ENCODE measurements around the gene TPMT.

The TPMT gene

DNA sequence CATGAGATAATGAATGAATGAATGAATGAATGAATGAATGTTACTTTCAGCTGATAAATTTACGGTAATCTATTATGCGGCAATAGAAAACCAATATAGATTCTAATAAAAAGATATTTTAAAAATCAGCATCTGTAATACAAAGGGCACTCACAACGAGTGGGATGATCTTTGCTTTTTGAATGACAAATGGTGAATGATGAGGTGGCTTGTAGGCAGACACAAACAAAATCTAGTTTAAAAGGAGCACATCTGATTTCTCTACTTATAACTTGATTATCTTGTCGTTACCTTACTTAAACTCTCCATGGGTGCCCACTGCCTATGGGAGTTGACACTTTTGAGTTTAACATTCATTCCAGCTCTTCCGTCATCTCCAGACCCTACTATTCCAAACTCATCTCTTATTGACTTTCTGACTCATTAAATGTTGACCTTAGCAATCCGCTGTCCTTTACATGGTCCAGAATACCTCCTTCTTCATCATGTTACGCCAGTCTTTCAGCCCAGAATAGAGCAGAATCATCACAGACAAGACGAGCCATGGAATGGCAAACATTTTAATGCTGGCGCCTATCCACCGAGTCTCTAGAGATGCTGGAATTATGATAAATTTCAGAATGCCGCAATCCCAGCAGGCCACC, 73.7 kb downstream of the TPMT start:
- no peak for TF ChIP-seq POLR2A (IDR thresholded peaks at IDR 0.05; ENCODE audit: low read length)
- TF ChIP-seq GATA1 (IDR thresholded peaks at IDR 0.05; ENCODE audit: low read depth, low read length): no peak

DNA sequence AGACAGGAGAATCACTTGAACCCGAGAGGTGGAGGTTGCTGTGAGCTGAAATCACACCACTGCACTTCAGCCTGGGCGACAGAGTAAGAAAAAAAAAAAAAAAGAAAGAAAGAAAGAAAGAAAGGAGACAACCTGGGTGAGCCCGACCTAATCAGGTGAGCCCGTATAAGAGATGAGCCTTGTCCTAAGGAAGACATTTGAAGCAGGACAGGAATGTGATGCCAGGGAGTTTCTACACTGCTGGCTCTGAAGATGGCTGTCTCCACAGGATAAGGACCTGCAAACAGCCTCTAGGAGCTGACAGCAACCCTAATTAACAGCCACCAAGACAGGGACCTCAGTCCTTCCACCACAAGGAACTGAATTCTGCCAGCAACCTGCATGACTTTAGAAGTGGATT, 74.3 kb downstream of the TPMT start:
- DNase-seq: no peak
- TF ChIP-seq GATA1 (IDR thresholded peaks at IDR 0.05; ENCODE audit: low read depth, low read length) (no peak), POLR2A (IDR thresholded peaks at IDR 0.05; ENCODE audit: low read length) (no peak)

More for the DNA sequence above, 73.7 kb downstream of the TPMT start:
- DNase-seq: no peak

DNA sequence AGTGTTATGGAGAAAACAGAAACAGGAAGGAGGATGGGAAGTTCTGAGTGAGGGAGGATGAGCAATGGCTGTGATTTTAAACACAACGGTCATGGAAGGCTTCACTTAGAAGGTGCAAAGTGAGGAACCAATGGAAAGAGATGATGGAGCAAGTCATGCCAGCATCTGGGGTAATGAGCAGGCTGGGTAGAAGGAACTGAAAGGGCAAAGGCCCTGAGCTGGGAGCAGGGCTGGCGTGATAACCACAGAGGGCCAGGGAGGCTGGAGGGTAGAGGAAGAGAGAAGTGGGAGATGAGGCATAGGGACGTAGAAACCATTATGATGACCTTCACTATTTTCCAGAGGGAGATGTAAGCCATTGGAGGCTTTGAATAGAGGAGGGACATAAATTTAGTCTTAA, 76.0 kb downstream of the TPMT start:
- TF ChIP-seq POLR2A (IDR thresholded peaks at IDR 0.05; ENCODE audit: low read length): no peak
- TF ChIP-seq GATA1 (IDR thresholded peaks at IDR 0.05; ENCODE audit: low read depth, low read length): no peak
- DNase-seq: no peak

Data from erythroblast (primary cell).